Measurements from ENCODE around the gene MARK4. TPM values are rescaled to one million over a fixed set of nuclear protein-coding genes. Genes with fewer than 3 reads are reported as not detected.
A peak's percentile ranks its signal among the peaks of the same experiment; 100 is the strongest.

Gene MARK4
- total RNA-seq, 2 donors from 2014 or later: 18.2 to 24.1 TPM

DNA sequence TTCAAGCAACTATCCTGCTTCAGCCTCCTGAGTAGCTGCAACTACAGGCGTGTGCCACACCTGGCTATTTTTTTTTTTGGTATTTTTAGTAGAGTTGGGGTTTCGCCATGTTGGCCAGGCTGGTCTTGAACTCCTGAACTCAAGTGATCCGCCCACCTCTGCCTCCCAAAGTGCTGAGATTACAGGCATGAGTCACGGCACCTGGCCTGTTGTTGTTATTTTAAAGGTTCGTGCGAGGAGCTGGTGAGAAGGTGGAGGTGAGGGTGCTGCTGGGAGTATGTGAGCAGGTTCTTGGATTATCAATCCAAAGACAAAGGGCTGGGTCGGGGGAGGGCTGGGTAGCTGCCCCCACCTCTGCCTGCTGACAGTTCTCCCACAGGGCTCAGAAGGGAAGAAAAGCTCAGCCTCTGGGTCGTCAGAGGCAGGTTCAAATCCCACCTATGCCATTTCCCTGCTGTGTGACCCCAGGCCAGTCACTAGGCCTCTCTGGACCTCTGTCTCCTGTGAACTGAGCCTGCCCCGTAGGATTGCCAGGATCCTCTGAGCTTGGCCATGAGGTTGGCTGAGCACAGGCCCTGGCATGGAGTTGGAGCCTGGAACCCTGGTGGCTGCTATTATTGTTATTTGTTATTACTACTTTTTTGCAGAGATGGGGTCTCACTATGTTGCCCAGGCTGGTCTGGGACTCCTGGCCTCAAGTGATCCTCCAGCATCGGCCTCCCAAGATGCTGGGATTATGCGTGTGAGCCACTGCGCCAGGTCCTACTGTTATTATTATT, 70.1 kb downstream of the MARK4 start:
- H3K27me3 ChIP-seq: no peaks in the 10 kb centered on the region
- DNase-seq (ENCODE audit: low spot score): no peak
- TF ChIP-seq CTCF (IDR thresholded peaks at IDR 0.05): no peak
- no peaks in the 10 kb centered on the region for H3K9me3 ChIP-seq
- H3K36me3 ChIP-seq: peaks cover 33% of the 10 kb centered on the region
- H3K4me3 ChIP-seq: peak overlapping the region; percentile 56
- peak overlapping the region; percentile 84 to 95 for H3K27ac ChIP-seq
- H3K4me1 ChIP-seq: peaks cover 0 to 32% of the 10 kb centered on the region in 2 donors

GRCh38 chr19:45321848-45322247, 70.8 kb downstream of the MARK4 start:
- no peak for DNase-seq (ENCODE audit: low spot score)
- no peak for TF ChIP-seq CTCF (IDR thresholded peaks at IDR 0.05)
- H3K36me3 ChIP-seq: peaks cover 26% of the 10 kb centered on the region
- no peaks in the 10 kb centered on the region for H3K9me3 ChIP-seq
- H3K4me1 ChIP-seq: peaks cover 0 to 37% of the 10 kb centered on the region in 2 donors
- peak overlapping the region; percentile 84 to 95 for H3K27ac ChIP-seq
- H3K27me3 ChIP-seq: no peaks in the 10 kb centered on the region
- peak overlapping the region; percentile 56 for H3K4me3 ChIP-seq

GRCh38 chr19:45322311-45322710, 71.2 kb downstream of the MARK4 start:
- TF ChIP-seq CTCF (IDR thresholded peaks at IDR 0.05): no peak
- H3K4me1 ChIP-seq: peaks cover 0 to 37% of the 10 kb centered on the region in 2 donors
- DNase-seq (ENCODE audit: low spot score): no peak

GRCh38 chr19:45322744-45323281, 71.7 kb downstream of the MARK4 start, which contains the start of gene CKM:
Gene CKM (minus strand): TSS chr19:45322875. CDS start chr19:45319713, 3,162 bp downstream.
- Histone ChIP-seq H3K27ac (peak within 1 kb of the TSS; percentile 86 to 95), H3K4me1 (peaks cover 0 to 34% of the 10 kb centered on the region in 2 donors), H3K27me3 (no peaks in the 10 kb centered on the region), H3K9me3 (no peaks in the 10 kb centered on the region), H3K4me3 (peak within 1 kb of the TSS; percentile 56), H3K36me3 (peaks cover 17% of the 10 kb centered on the region)
- DNase-seq (ENCODE audit: low spot score): peak; percentile 68
- TF ChIP-seq CTCF (IDR thresholded peaks at IDR 0.05): no peak

More at GRCh38 chr19:45322311-45322710, 71.2 kb downstream of the MARK4 start:
- Histone ChIP-seq H3K36me3 (peaks cover 22% of the 10 kb centered on the region), H3K27ac (peak overlapping the region; percentile 84 to 95), H3K4me3 (peak overlapping the region; percentile 56), H3K27me3 (no peaks in the 10 kb centered on the region), H3K9me3 (no peaks in the 10 kb centered on the region)

DNA sequence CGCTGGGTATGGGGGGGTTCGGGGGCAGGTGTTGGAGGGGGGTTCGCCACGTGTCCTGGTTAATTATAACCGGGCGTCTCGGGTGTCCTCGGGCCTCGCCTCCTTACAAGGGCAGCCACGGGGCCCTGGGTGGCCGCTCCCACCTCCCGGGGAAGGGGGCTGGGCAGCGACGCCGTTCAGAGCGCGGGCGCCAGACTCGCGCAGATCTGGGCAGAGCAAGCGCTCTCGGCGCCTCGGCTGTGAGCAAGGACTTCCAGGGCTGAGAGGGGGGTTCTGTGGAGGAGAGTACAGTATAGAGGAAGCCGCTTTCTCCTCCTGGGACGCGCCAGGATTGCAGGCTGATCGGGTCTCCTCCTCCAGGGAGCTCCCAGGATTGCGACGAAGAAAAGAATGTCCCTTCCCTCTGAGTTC, 72.6 kb downstream of the MARK4 start:
- Histone ChIP-seq H3K36me3 (peaks cover 9% of the 10 kb centered on the region), H3K4me1 (peaks cover 0 to 26% of the 10 kb centered on the region in 2 donors), H3K27ac (peak overlapping the region; percentile 86 to 95), H3K27me3 (no peaks in the 10 kb centered on the region), H3K9me3 (no peaks in the 10 kb centered on the region), H3K4me3 (peak overlapping the region; percentile 56)
- peak; percentile 67 for DNase-seq (ENCODE audit: low spot score)
- TF ChIP-seq CTCF (IDR thresholded peaks at IDR 0.05): no peak

Measured in right atrium auricular region (tissue), 2 donors.